Heart left ventricle (tissue), 13 donors: ENCODE data around the gene CMIP.

ENCODE experiments used
- CTCF ChIP-seq, 12 donors: fragments of 200-600 bp; sonication (generic) in 4 of 12; IDR thresholded peaks; one replicate each; pipeline versions ENCODE4 v1.5.0 to v1.8.0; 2018 to 2022; ENCODE audit warnings: antibody characterized with exemption in 12 of 12, mild to moderate bottlenecking in 5 of 12
- POLR2A ChIP-seq, 2 donors: fragments of 450-650 bp; IDR thresholded peaks; one replicate each; pipeline ENCODE4 v1.6.1; 2017; ENCODE audit warnings: antibody characterized with exemption in 2 of 2, mild to moderate bottlenecking in 2 of 2, moderate library complexity in 2 of 2
- donor health status: ischemic (EF 13 %, LVEDD 7.1; RV severe dilation, severe dysfunction).
- donor health status: DM: no; HTN: yes; CAD: no.
- donor health status: DM: no; HTN: no; CAD: no.
- donor health status: ischemic (EF 25% LVEDD 6.9; RV normal size, moderate dysfunction).
- donor health status: ischemic (EF 25% LVEDD 5.7; RV mildly dilated, moderate dysfunction).
- donor health status: ischemic (EF 35%, LVEDD 5.7; RV mildly dilated, moderate dysfunction).
- donor health status: nonischemic (EF 11% LVEDD 7.7; RV severe dilation, severe dysfunction).
- donor health status: DM: yes; HTN: yes; CAD: no.
- donor health status: PGD.
- donor health status: ischemic (EF 29% LVEDD 5.4; RV normal size, mild dysfunction).
- donor health status: nonischemic (EF 23%, LVEDD 6.1; RV moderate dilation, normal function).

GRCh38 chr16:81620796-81621195 is 176.2 kb downstream of the CMIP start:
- TF ChIP-seq CTCF (IDR thresholded peaks at IDR 0.05) (no peak), POLR2A (IDR thresholded peaks at IDR 0.05) (no peak)
